Mesothelial cell of epicardium (in vitro differentiated cells): ENCODE results near the gene RTN3. TPM values are rescaled to one million over a fixed set of nuclear protein-coding genes. Genes with fewer than 3 reads are reported as not detected.

Experiments used
- DNase-seq, 2 experiments: peaks; one replicate each; pipeline ENCODE4 v3.0.0; 2021; ENCODE audit warnings: low spot score in 2 of 2; ENCODE audit not compliant: unreplicated experiment in 2 of 2
- H3K27ac Mint-ChIP-seq: 2 replicates; pipeline ENCODE4 v1.8.0; 2021; ENCODE audit warnings: mixed read lengths
- H3K27me3 Mint-ChIP-seq: 2 replicates; pipeline ENCODE4 v1.8.0; 2021; ENCODE audit warnings: low read depth, mixed read lengths
- H3K36me3 Mint-ChIP-seq: 2 replicates; pipeline ENCODE4 v1.8.0; 2021; ENCODE audit warnings: mixed read lengths
- H3K4me1 Mint-ChIP-seq: 2 replicates; pipeline ENCODE4 v1.8.0; 2021; ENCODE audit warnings: mixed read lengths
- H3K4me3 Mint-ChIP-seq: 2 replicates; pipeline ENCODE4 v1.8.0; 2021; ENCODE audit warnings: mild to moderate bottlenecking, moderate library complexity, mixed read lengths
- H3K9me3 Mint-ChIP-seq: 2 replicates; pipeline ENCODE4 v1.8.0; 2021; ENCODE audit warnings: mixed read lengths
- CTCF ChIP-seq: fragments of 200-600 bp; sonication (generic); IDR thresholded peaks from one replicate; pipeline ENCODE4 v1.5.0; 2021; ENCODE audit warnings: antibody characterized with exemption; ENCODE audit not compliant: unreplicated experiment
- total RNA-seq: library from RNA; stranded (reverse); gene quantifications from 3 replicates; pipeline ENCODE4 v1.2.1, GENCODE V29; 2021

The RTN3 gene
- total RNA-seq, 1 donor from 2014 or later: 92.4 TPM

GRCh38 chr11:63802637-63803414, 121.5 kb downstream of the RTN3 start:
- Mint-ChIP-seq H3K4me1 (peaks cover 7% of the 10 kb centered on the region), H3K4me3 (no peak overlapping the region), H3K27me3 (no peaks in the 10 kb centered on the region), H3K36me3 (no peaks in the 10 kb centered on the region), H3K9me3 (no peaks in the 10 kb centered on the region), H3K27ac (no peak overlapping the region)
- TF ChIP-seq CTCF: no peak
- no peak for DNase-seq

- no peaks in the 10 kb centered on the region for H3K27me3 Mint-ChIP-seq
- H3K36me3 Mint-ChIP-seq: no peaks in the 10 kb centered on the region
- no peak overlapping the region for H3K4me3 Mint-ChIP-seq
- no peak overlapping the region for H3K27ac Mint-ChIP-seq
- no peak for DNase-seq
- H3K4me1 Mint-ChIP-seq: peaks cover 7% of the 10 kb centered on the region
- H3K9me3 Mint-ChIP-seq: no peaks in the 10 kb centered on the region
- TF ChIP-seq CTCF: no peak
Observed at GRCh38 chr11:63804259-63804658, 123.0 kb downstream of the RTN3 start.

GRCh38 chr11:63805844-63806415, 124.6 kb downstream of the RTN3 start:
- H3K4me1 Mint-ChIP-seq: peaks cover 7% of the 10 kb centered on the region
- no peaks in the 10 kb centered on the region for H3K9me3 Mint-ChIP-seq
- DNase-seq: no peak
- no peak overlapping the region for H3K4me3 Mint-ChIP-seq
- H3K36me3 Mint-ChIP-seq: no peaks in the 10 kb centered on the region
- H3K27me3 Mint-ChIP-seq: no peaks in the 10 kb centered on the region
- no peak for TF ChIP-seq CTCF
- no peak overlapping the region for H3K27ac Mint-ChIP-seq

Other genes starting within 250 kb of the RTN3 start
- 1.9 to 2.2 TPM (median 1.9 TPM) in 3 replicates for gene PLAAT5, start 190.3 kb upstream of the RTN3 start, total RNA-seq
- 0.58 to 0.89 TPM (median 0.79 TPM) in 3 replicates for gene LGALS12, start 175.4 kb upstream of the RTN3 start, total RNA-seq
- gene PLAAT4, start 144.7 kb upstream of the RTN3 start, total RNA-seq: 1.2 to 1.9 TPM (median 1.7 TPM) in 3 replicates
- gene PLAAT2, start 118.1 kb upstream of the RTN3 start, total RNA-seq: not detected in 3 replicates
- gene PLAAT3, start 67.1 kb upstream of the RTN3 start, total RNA-seq: 0.89 to 1.6 TPM (median 1.5 TPM) in 3 replicates
- gene ATL3, start 10.1 kb upstream of the RTN3 start, total RNA-seq: 19.6 to 21.6 TPM (median 20.0 TPM) in 3 replicates
- gene ZFTA, start 87.3 kb downstream of the RTN3 start, total RNA-seq: 56.8 to 62.1 TPM (median 58.5 TPM) in 3 replicates
- 55.5 to 63.7 TPM (median 60.1 TPM) in 3 replicates for gene SPINDOC, start 132.0 kb downstream of the RTN3 start, total RNA-seq
- 48.8 to 51.5 TPM (median 51.2 TPM) in 3 replicates for gene MARK2, start 157.6 kb downstream of the RTN3 start, total RNA-seq
- 28.6 to 33.7 TPM (median 30.6 TPM) in 3 replicates for gene RCOR2, start 235.7 kb downstream of the RTN3 start, total RNA-seq